Heart right ventricle (tissue), 16 donors: ENCODE results near the gene INPP4B. TPM values are rescaled to one million over a fixed set of nuclear protein-coding genes. Genes with fewer than 3 reads are reported as not detected.
"Not testable (repeated sequence)": the region's sequence is repeated elsewhere in the genome, so short reads cannot be mapped to it uniquely, and the experiment has no call there.

ENCODE experiments used
- ATAC-seq, 8 donors: fragments of 200-7000 bp; cut with Tn5 transposase; one replicate each; pipeline ENCODE4 v1.9.1; 2020; ENCODE audit warnings: mild to moderate bottlenecking in 8 of 8, moderate library complexity in 8 of 8, moderate number of reproducible peaks in 1 of 8
- DNase-seq, 2 donors: peaks; one replicate each; pipeline ENCODE4 v3.0.0-alpha.2; 2020
- H3K27ac ChIP-seq, 10 donors: fragments of 200-600 bp; sonication (generic) in 2 of 10; one replicate each; pipeline versions ENCODE4 v1.5.0 to v1.8.0; 2020 to 2022; ENCODE audit warnings: mild to moderate bottlenecking in 3 of 10
- H3K27me3 ChIP-seq, 7 donors: fragments of 200-600 bp; one replicate each; pipeline ENCODE4 v1.8.0; 2021 to 2022; ENCODE audit warnings: mild to moderate bottlenecking in 2 of 7
- H3K36me3 ChIP-seq, 9 donors: fragments of 200-600 bp; sonication (generic) in 1 of 9; one replicate each; pipeline versions ENCODE4 v1.5.0 to v1.8.0; 2020 to 2022; ENCODE audit warnings: mild to moderate bottlenecking in 2 of 9
- H3K4me1 ChIP-seq, 9 donors: fragments of 200-600 bp; sonication (generic) in 1 of 9; one replicate each; pipeline versions ENCODE4 v1.5.0 to v1.8.0; 2020 to 2022; ENCODE audit warnings: mild to moderate bottlenecking in 4 of 9
- H3K4me3 ChIP-seq, 10 donors: fragments of 200-600 bp; sonication (generic) in 2 of 10; one replicate each; pipeline versions ENCODE4 v1.5.0 to v1.8.0; 2020 to 2022; ENCODE audit warnings: mild to moderate bottlenecking in 7 of 10, moderate library complexity in 2 of 10
- H3K9me3 ChIP-seq, 11 donors: fragments of 200-600 bp in 10 of 11; sonication (generic) in 2 of 11; one replicate each; pipeline versions ENCODE4 v1.5.0 to v1.8.0; 2013 to 2022; ENCODE audit warnings: mild to moderate bottlenecking in 2 of 11, control low read depth in 1 of 11, moderate library complexity in 1 of 11
- CTCF ChIP-seq, 9 donors: fragments of 200-600 bp; sonication (generic) in 2 of 9; IDR thresholded peaks; one replicate each; pipeline versions ENCODE4 v1.5.0 to v1.8.0; 2021 to 2022; ENCODE audit warnings: antibody characterized with exemption in 9 of 9, mild to moderate bottlenecking in 5 of 9, moderate library complexity in 1 of 9
- WGBS, 2 donors: extraction: QIAGEN DNeasy Blood & Tissue Kit; methylation state at CpG; one replicate each; pipeline ENCODE4 v1.1.7; 2013; ENCODE audit warnings: inconsistent platforms in 1 of 2; 5-methylcytosine and 5-hydroxymethylcytosine counted together
- intact Hi-C, 10 donors: fragments of 100-400 bp; cut with DNase I; formaldehyde crosslinking; loops; one replicate each; pipeline versions ENCODE4 v1.11.1 to v1.14.2; 2022
- polyA plus RNA-seq, 2 donors: library from polyadenylated mRNA; stranded (reverse); fragments of 200-250 nt; gene quantifications; one replicate each; pipeline ENCODE4 v1.2.3, GENCODE V29; 2013
- total RNA-seq, 10 donors: library from RNA; stranded (reverse); fragmentation: NEBNext Ultra II Directional in 3 of 10; extraction: Animal tissue kit (Norgen Biotek cat#: 25700) in 3 of 10; gene quantifications; one replicate each; pipeline versions ENCODE4 v1.2.1 to v1.2.4, GENCODE V29; 2021 to 2023
- donor health status: Arrhythmogenic right ventricular cardiomyopathy.
- donor health status: ischemic (EF 13 %, LVEDD 7.1; RV severe dilation, severe dysfunction).
- donor health status: healthy with polysubstance abuse.
- donor health status: DM: no; HTN: yes; CAD: no.
- donor health status: DM: no; HTN: no; CAD: no.
- donor health status: ischemic (EF 25% LVEDD 6.9; RV normal size, moderate dysfunction).
- donor health status: ischemic (EF 25% LVEDD 5.7; RV mildly dilated, moderate dysfunction).
- donor health status: healthy.
- donor health status: DM: yes; HTN: yes; CAD: no.
- donor health status: Ischemic cardiomyopathy.
- donor health status: ischemic (EF 35%, LVEDD 5.7; RV mildly dilated, moderate dysfunction).
- donor health status: nonischemic (EF 11% LVEDD 7.7; RV severe dilation, severe dysfunction).
- donor health status: DM: yes; HTN: yes; CAD: no.
- donor health status: PGD.
- donor health status: ischemic (EF 29% LVEDD 5.4; RV normal size, mild dysfunction).
- donor health status: nonischemic (EF 23%, LVEDD 6.1; RV moderate dilation, normal function).

Gene INPP4B
- total and polyA plus RNA-seq, 12 donors, result 3.7 to 100.0 (median 39.1) TPM

- intact Hi-C loops, result loop anchor here in 3 of 10 donors (2.0 to 10.0 kb wide), 3 partner anchors 52 to 279 kb away; no protein-coding TSS in a partner anchor
- H3K4me3 ChIP-seq, result peak overlapping the region in 9 of 10 donors; percentile 10 to 65 (median 52)
- DNase-seq (peak; percentile 13 to 51), ATAC-seq (peak in 6 of 8 donors; percentile 63 to 82 (median 76))
- no peaks in the 10 kb centered on the region for H3K9me3 ChIP-seq
- TF ChIP-seq CTCF (IDR thresholded peaks at IDR 0.05), result no peak
- H3K27me3 ChIP-seq, result no peaks in the 10 kb centered on the region
- WGBS, 2 donors, result 22% methylated on average over 3 of the region's 3 CpGs
- peak overlapping the region in 7 of 10 donors; percentile 64 to 85 (median 76) for H3K27ac ChIP-seq
- no peaks in the 10 kb centered on the region for H3K36me3 ChIP-seq
- peaks cover 0 to 57% (median 48%) of the 10 kb centered on the region in 9 donors for H3K4me1 ChIP-seq
Measured at GRCh38 chr4:142404191-142404611, 441.9 kb downstream of the INPP4B start.

GRCh38 chr4:142402900-142403299, 443.2 kb downstream of the INPP4B start:
- WGBS, 2 donors, result 62 to 67% methylated on average over 2 of the region's 2 CpGs
- peaks cover 0 to 54% (median 48%) of the 10 kb centered on the region in 9 donors for H3K4me1 ChIP-seq
- H3K27ac ChIP-seq, result peak overlapping the region in 7 of 10 donors; percentile 21 to 85 (median 76)

GRCh38 chr4:142402156-142402555, 443.9 kb downstream of the INPP4B start:
- DNase-seq (no peak), ATAC-seq (no peak)
- Histone ChIP-seq H3K27me3 (no peaks in the 10 kb centered on the region), H3K4me1 (peaks cover 0 to 50% (median 44%) of the 10 kb centered on the region in 9 donors), H3K4me3 (peak overlapping the region in 2 of 10 donors; percentile 52 to 61), H3K9me3 (no peaks in the 10 kb centered on the region), H3K36me3 (no peaks in the 10 kb centered on the region), H3K27ac (peak overlapping the region in 7 of 10 donors; percentile 17 to 85 (median 76))
- intact Hi-C loops, result loop anchor here in 2 of 10 donors (5.0 to 10.0 kb wide), 2 partner anchors 50 to 277 kb away; no protein-coding TSS in a partner anchor
- no peak for TF ChIP-seq CTCF (IDR thresholded peaks at IDR 0.05)
- WGBS, 2 donors, result 63 to 67% methylated on average over 2 of the region's 2 CpGs

More at GRCh38 chr4:142402900-142403299, 443.2 kb downstream of the INPP4B start:
- H3K36me3 ChIP-seq, result no peaks in the 10 kb centered on the region
- intact Hi-C loops, result loop anchor here in 2 of 10 donors (5.0 to 10.0 kb wide), 2 partner anchors 51 to 278 kb away; no protein-coding TSS in a partner anchor
- H3K27me3 ChIP-seq, result no peaks in the 10 kb centered on the region
- H3K4me3 ChIP-seq, result peak overlapping the region in 4 of 10 donors; percentile 25 to 61 (median 52)
- no peak for DNase-seq
- TF ChIP-seq CTCF (IDR thresholded peaks at IDR 0.05), result no peak
- no peaks in the 10 kb centered on the region for H3K9me3 ChIP-seq
- ATAC-seq, result peak in 3 of 8 donors; percentile 11 to 35 (median 15)

DNA sequence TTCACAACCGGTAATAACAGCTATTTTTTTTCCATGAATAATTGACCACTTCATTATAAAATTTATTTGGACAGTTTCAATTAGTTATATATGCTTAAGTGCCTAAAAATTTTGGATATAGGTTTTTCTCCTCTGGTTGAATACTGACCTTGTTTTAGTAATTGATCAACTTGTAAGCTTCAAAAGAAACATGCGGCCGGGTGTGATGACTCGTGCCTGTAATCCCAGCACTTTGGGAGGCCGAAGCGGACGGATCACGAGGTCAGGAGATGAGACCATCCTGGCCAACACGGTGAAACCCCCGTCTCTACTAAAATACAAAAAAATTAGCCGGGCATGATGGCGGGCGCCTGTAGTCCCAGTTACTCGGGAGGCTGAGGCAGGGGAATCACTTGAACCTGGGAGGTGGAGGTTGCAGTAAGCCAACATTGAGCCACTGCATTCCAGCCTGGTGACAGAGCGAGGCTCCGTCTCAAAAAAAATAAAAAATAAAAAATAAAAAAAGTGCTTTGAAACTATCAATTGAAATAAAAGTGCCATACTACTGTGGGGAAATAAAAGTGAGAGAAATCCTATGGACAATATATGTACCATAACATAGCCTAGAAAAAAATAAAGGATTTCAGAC, 448.6 kb downstream of the INPP4B start:
- 96 to 98% methylated on average over 16 of the region's 16 CpGs for WGBS, 2 donors
- DNase-seq, ATAC-seq, H3K27me3 ChIP-seq, H3K9me3 ChIP-seq, H3K36me3 ChIP-seq, H3K27ac ChIP-seq, H3K4me3 ChIP-seq, intact Hi-C loops: not testable (repeated sequence)
- peaks cover 0 to 11% (median 8%) of the 10 kb centered on the region in 9 donors for H3K4me1 ChIP-seq

GRCh38 chr4:142396279-142396678, 449.8 kb downstream of the INPP4B start:
- ATAC-seq (no peak), DNase-seq (no peak)
- H3K27ac ChIP-seq, result no peak overlapping the region
- TF ChIP-seq CTCF (IDR thresholded peaks at IDR 0.05), result no peak
- no peak overlapping the region for H3K4me3 ChIP-seq
- 56% methylated on average over 1 of the region's 1 CpG for WGBS, 2 donors
- intact Hi-C loops, result no loop called here
- H3K4me1 ChIP-seq, result peaks cover 0 to 7% (median 0%) of the 10 kb centered on the region in 9 donors
- H3K9me3 ChIP-seq, result no peaks in the 10 kb centered on the region
- H3K27me3 ChIP-seq, result no peaks in the 10 kb centered on the region
- no peaks in the 10 kb centered on the region for H3K36me3 ChIP-seq
